Left ventricle myocardium inferior (tissue), 1 donor: ENCODE data around the gene CEP41. TPM values are rescaled to one million over a fixed set of nuclear protein-coding genes. Genes with fewer than 3 reads are reported as not detected.

ENCODE experiments used
- DNase-seq: peaks from one replicate; pipeline ENCODE4 v3.0.0-alpha.2; 2020
- H3K27ac ChIP-seq: fragments of 200-600 bp; replicated peaks from 2 replicates; pipeline ENCODE4 v1.8.0; 2021
- H3K27me3 ChIP-seq: fragments of 200-600 bp; 2 replicates; pipeline ENCODE4 v1.8.0; 2021; ENCODE audit warnings: low read depth
- H3K36me3 ChIP-seq: fragments of 200-600 bp; 2 replicates; pipeline ENCODE4 v1.8.0; 2021
- H3K4me1 ChIP-seq: fragments of 200-600 bp; 2 replicates; pipeline ENCODE4 v1.8.0; 2021
- H3K4me3 ChIP-seq: fragments of 200-600 bp; 2 replicates; pipeline ENCODE4 v1.8.0; 2021; ENCODE audit warnings: mild to moderate bottlenecking, moderate library complexity
- H3K9me3 ChIP-seq: fragments of 200-600 bp; replicated peaks from 2 replicates; pipeline ENCODE4 v1.8.0; 2021
- CTCF ChIP-seq: fragments of 200-600 bp; IDR thresholded peaks from 2 replicates; pipeline ENCODE4 v1.8.0; 2021; ENCODE audit warnings: antibody characterized with exemption, mild to moderate bottlenecking, borderline replicate concordance
- intact Hi-C: fragments of 100-400 bp; cut with micrococcal nuclease; formaldehyde crosslinking; loops from one replicate; pipeline ENCODE4 v1.11.0; 2022
- total RNA-seq: library from RNA; stranded (reverse); fragmentation: NEBNext Ultra II Directional; extraction: Animal tissue kit (Norgen Biotek cat#: 25700); gene quantifications from one replicate; pipeline ENCODE4 v1.2.1, GENCODE V29; 2021
- donor health status: DM: no; HTN: yes; CAD: no; lungs with severe emphysema.

CEP41 gene
- total RNA-seq, 1 donor from 2014 or later = 5.8 TPM

- Histone ChIP-seq H3K9me3 (peaks cover 25% of the 10 kb centered on the region), H3K4me3 (no peak overlapping the region), H3K36me3 (no peaks in the 10 kb centered on the region), H3K4me1 (no peaks in the 10 kb centered on the region), H3K27me3 (no peaks in the 10 kb centered on the region), H3K27ac (no peak overlapping the region)
- DNase-seq = no peak
- intact Hi-C loops = no loop called here
- TF ChIP-seq CTCF = no peak
These were observed 77.6 kb downstream of the CEP41 start for GRCh38 chr7:130363026-130363847.

- H3K4me1 ChIP-seq = no peaks in the 10 kb centered on the region
- no peak overlapping the region for H3K4me3 ChIP-seq
- peaks cover 25% of the 10 kb centered on the region for H3K9me3 ChIP-seq
- TF ChIP-seq CTCF = no peak
- H3K27me3 ChIP-seq = no peaks in the 10 kb centered on the region
- intact Hi-C loops = no loop called here
- DNase-seq = no peak
- H3K36me3 ChIP-seq = no peaks in the 10 kb centered on the region
- no peak overlapping the region for H3K27ac ChIP-seq
These were observed 78.5 kb downstream of the CEP41 start for GRCh38 chr7:130362251-130362816.

GRCh38 chr7:130361681-130362080, 79.1 kb downstream of the CEP41 start:
- Histone ChIP-seq H3K4me3 (no peak overlapping the region), H3K27me3 (no peaks in the 10 kb centered on the region), H3K4me1 (peaks cover 5% of the 10 kb centered on the region), H3K27ac (no peak overlapping the region), H3K9me3 (peaks cover 25% of the 10 kb centered on the region), H3K36me3 (no peaks in the 10 kb centered on the region)
- TF ChIP-seq CTCF = no peak
- DNase-seq = no peak
- intact Hi-C loops = no loop called here

GRCh38 chr7:130360518-130360917, 80.3 kb downstream of the CEP41 start:
- intact Hi-C loops = no loop called here
- no peaks in the 10 kb centered on the region for H3K27me3 ChIP-seq
- H3K4me1 ChIP-seq = peaks cover 16% of the 10 kb centered on the region
- no peak for DNase-seq
- no peak overlapping the region for H3K27ac ChIP-seq
- peaks cover 25% of the 10 kb centered on the region for H3K9me3 ChIP-seq
- no peak overlapping the region for H3K4me3 ChIP-seq
- no peak for TF ChIP-seq CTCF
- H3K36me3 ChIP-seq = no peaks in the 10 kb centered on the region

- no peak for TF ChIP-seq CTCF
- no peaks in the 10 kb centered on the region for H3K36me3 ChIP-seq
- no peak overlapping the region for H3K4me3 ChIP-seq
- H3K27me3 ChIP-seq = no peaks in the 10 kb centered on the region
- H3K4me1 ChIP-seq = peaks cover 16% of the 10 kb centered on the region
- H3K27ac ChIP-seq = no peak overlapping the region
- no peak for DNase-seq
- intact Hi-C loops = no loop called here
- H3K9me3 ChIP-seq = peaks cover 25% of the 10 kb centered on the region
These were observed 81.4 kb downstream of the CEP41 start for GRCh38 chr7:130359276-130359857.
